OCI-LY1 (cell line): ENCODE data around the gene INPP5J.

Experiments used
- CTCF ChIP-seq: fragments of 200-600 bp; sonication (generic), shearing (Covaris generic); IDR thresholded peaks from 2 replicates; pipeline ENCODE4 v1.5.1; 2017; ENCODE audit warnings: mild to moderate bottlenecking, antibody characterized with exemption, low read length, moderate library complexity, mixed read lengths
- EZH2 ChIP-seq: fragments of 200-600 bp; sonication (generic), shearing (Covaris generic); IDR thresholded peaks from 2 replicates; pipeline ENCODE4 v1.8.0; 2017; ENCODE audit warnings: borderline replicate concordance, mixed run types, mild to moderate bottlenecking, antibody characterized with exemption, low read length, moderate library complexity, mixed read lengths

GRCh38 chr22:31126128-31126868 lies 3.5 kb downstream of the INPP5J start:
- TF ChIP-seq CTCF (no peak), EZH2 (no peak)
